ENCODE results near the gene NDRG3. TPM values are rescaled to one million over a fixed set of nuclear protein-coding genes. Genes with fewer than 3 reads are reported as not detected.

The NDRG3 gene
- polyA plus RNA-seq, 1 of the 3 experiments (the other 2 are of a cell fraction): 20.5 TPM

- H3K9me3 ChIP-seq: no peaks in the 10 kb centered on the region
- no peaks in the 10 kb centered on the region for H3K4me1 ChIP-seq (ENCODE audit: control insufficient read depth in 1 of 2, insufficient read depth in 2 of 2, low read depth in 1 of 2, low read length in 1 of 2)
- H3K36me3 ChIP-seq (replicated peaks in 1 of 2; ENCODE audit: control insufficient read depth in 1 of 2, insufficient read depth in 2 of 2, low read length in 1 of 2): peaks cover 9 to 34% of the 10 kb centered on the region in 2 experiments
- no peaks in the 10 kb centered on the region for H3K27me3 ChIP-seq (ENCODE audit: insufficient read depth)
- WGBS (ENCODE audit: low lambda C conversion rate): 97% methylated on average over 6 of the region's 7 CpGs
- H3K27ac ChIP-seq (ENCODE audit: low read depth in 2 of 2, low read length in 1 of 2): no peak overlapping the region
- H3K4me3 ChIP-seq (ENCODE audit: low read depth in 2 of 2, low read length in 1 of 2): no peak overlapping the region
- TF ChIP-seq EZH2phosphoT487 (IDR thresholded peaks at IDR 0.05; ENCODE audit: borderline replicate concordance, low read depth): no peak
- ChIA-PET POLR2A (no interaction called here), CTCF (interaction anchor here (1.0 to 1.5 kb wide), 3 partner anchors 10 to 24 kb away, joined by 3 to 4 read pairs (median 3); partner anchors contain the start of gene DSN1)
- no peak for DNase-seq
- H3K4me2 ChIP-seq: no peak overlapping the region
- peaks cover 2% of the 10 kb centered on the region for H3F3A ChIP-seq (replicated peaks; ENCODE audit: insufficient read depth)
- peaks cover 17% of the 10 kb centered on the region for H3K79me2 ChIP-seq (ENCODE audit: insufficient read depth)
- no peak overlapping the region for H2AFZ ChIP-seq (ENCODE audit: low read depth)
- H3K9me2 ChIP-seq: no peaks in the 10 kb centered on the region
- H3K9ac ChIP-seq: no peak overlapping the region
- H4K20me1 ChIP-seq (ENCODE audit: insufficient read depth): peaks cover 9% of the 10 kb centered on the region; the same call in 1 of the 2 replicates
These were observed 38.2 kb upstream of the NDRG3 start for GRCh38 chr20:36784116-36784515.

DNA sequence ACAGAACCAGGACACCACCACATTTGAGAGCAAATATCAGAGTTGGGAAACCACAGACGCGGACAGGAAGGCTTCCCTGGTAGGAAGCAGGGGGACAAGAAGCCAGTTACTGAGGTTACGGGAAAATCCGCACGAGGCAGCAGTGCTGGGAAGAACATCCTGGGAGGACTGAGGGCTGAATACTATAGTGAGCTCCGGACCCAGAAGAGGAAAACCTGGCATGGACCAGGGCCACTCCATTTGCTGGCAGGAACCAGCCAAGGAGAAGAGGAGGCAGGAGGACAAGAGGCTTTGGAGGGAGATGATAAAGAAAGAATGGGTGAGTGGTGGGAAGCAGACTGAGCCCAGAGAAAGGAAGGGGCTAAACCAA lies 33.8 kb upstream of the NDRG3 start:
- Histone ChIP-seq H3K27me3 (ENCODE audit: insufficient read depth) (no peaks in the 10 kb centered on the region), H2AFZ (ENCODE audit: low read depth) (no peak overlapping the region), H3K79me2 (ENCODE audit: insufficient read depth) (no peaks in the 10 kb centered on the region), H3K36me3 (replicated peaks in 1 of 2; ENCODE audit: control insufficient read depth in 1 of 2, insufficient read depth in 2 of 2, low read length in 1 of 2) (peaks cover 4 to 18% of the 10 kb centered on the region in 2 experiments), H3K9me3 (no peaks in the 10 kb centered on the region), H3K4me3 (ENCODE audit: low read depth in 2 of 2, low read length in 1 of 2) (no peak overlapping the region), H3K9me2 (no peaks in the 10 kb centered on the region), H3K4me1 (ENCODE audit: control insufficient read depth in 1 of 2, insufficient read depth in 2 of 2, low read depth in 1 of 2, low read length in 1 of 2) (no peaks in the 10 kb centered on the region), H3K27ac (ENCODE audit: low read depth in 2 of 2, low read length in 1 of 2) (no peak overlapping the region), H3K9ac (no peak overlapping the region), H4K20me1 (ENCODE audit: insufficient read depth) (no peaks in the 10 kb centered on the region), H3K4me2 (no peak overlapping the region), H3F3A (replicated peaks; ENCODE audit: insufficient read depth) (peaks cover 22% of the 10 kb centered on the region)
- ChIA-PET POLR2A (no interaction called here), CTCF (no interaction called here)
- DNase-seq: no peak
- WGBS (ENCODE audit: low lambda C conversion rate): 92% methylated on average over 6 of the region's 6 CpGs
- TF ChIP-seq TCF12 (IDR thresholded peaks at IDR 0.05) (no peak), PBX3 (IDR thresholded peaks at IDR 0.05) (no peak), REST (IDR thresholded peaks at IDR 0.05; ENCODE audit: low read depth, low read length) (no peak), FOXM1 (IDR thresholded peaks at IDR 0.05; ENCODE audit: low read depth) (no peak), ZBTB33 (IDR thresholded peaks at IDR 0.05; ENCODE audit: borderline replicate concordance, low read depth) (no peak), RCOR1 (IDR thresholded peaks at IDR 0.05; ENCODE audit: low read length) (no peak), EP300 (IDR thresholded peaks at IDR 0.05; ENCODE audit: borderline replicate concordance in 1 of 2, low read depth in 1 of 2, low read length in 1 of 2) (no peak), TEAD4 (IDR thresholded peaks at IDR 0.05; ENCODE audit: borderline replicate concordance, insufficient read depth) (no peak), CTCF (IDR thresholded peaks at IDR 0.05) (no peak), RFX5 (IDR thresholded peaks at IDR 0.05; ENCODE audit: low read length) (no peak), JUND (IDR thresholded peaks at IDR 0.05) (no peak), EZH2phosphoT487 (IDR thresholded peaks at IDR 0.05; ENCODE audit: borderline replicate concordance, low read depth) (no peak), IRF3 (IDR thresholded peaks at IDR 0.05; ENCODE audit: low read depth, low read length) (no peak), POLR2AphosphoS5 (IDR thresholded peaks at IDR 0.05; ENCODE audit: low read depth, low read length) (no peak)
- TF ChIP-seq, protein P1, sequence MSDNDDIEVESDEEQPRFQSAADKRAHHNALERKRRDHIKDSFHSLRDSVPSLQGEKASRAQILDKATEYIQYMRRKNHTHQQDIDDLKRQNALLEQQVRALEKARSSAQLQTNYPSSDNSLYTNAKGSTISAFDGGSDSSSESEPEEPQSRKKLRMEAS (IDR thresholded peaks at IDR 0.05; ENCODE audit: low read depth): no peak
- TF ChIP-seq, protein P2, sequence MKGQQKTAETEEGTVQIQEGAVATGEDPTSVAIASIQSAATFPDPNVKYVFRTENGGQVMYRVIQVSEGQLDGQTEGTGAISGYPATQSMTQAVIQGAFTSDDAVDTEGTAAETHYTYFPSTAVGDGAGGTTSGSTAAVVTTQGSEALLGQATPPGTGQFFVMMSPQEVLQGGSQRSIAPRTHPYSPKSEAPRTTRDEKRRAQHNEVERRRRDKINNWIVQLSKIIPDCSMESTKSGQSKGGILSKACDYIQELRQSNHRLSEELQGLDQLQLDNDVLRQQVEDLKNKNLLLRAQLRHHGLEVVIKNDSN (IDR thresholded peaks at IDR 0.05; ENCODE audit: borderline replicate concordance, low read depth): no peak
